Endothelial cell of umbilical vein (primary cell): ENCODE measurements around the gene HYI. TPM values are rescaled to one million over a fixed set of nuclear protein-coding genes. Genes with fewer than 3 reads are reported as not detected.

Experiments
- BruUV-seq: library from RNA; stranded (reverse); fragments of 400-500 nt; replicated peaks from 2 replicates; lab custom pipeline; 2021; lab: Mats Ljungman, UMichigan
- CTCF ChIA-PET: fragments of 300-600, 350-600 bp; sonication (Branson Sonifier 250); formaldehyde crosslinking; loops from one replicate; lab custom pipeline; 2021; ENCODE audit warnings: antibody characterized with exemption, inconsistent platforms; lab: Charles Lee
- POLR2A ChIA-PET: fragments of 300-600, 350-600 bp; sonication (Branson Sonifier 250); formaldehyde crosslinking; loops from one replicate; lab custom pipeline; 2021; ENCODE audit warnings: antibody characterized with exemption, inconsistent platforms; lab: Charles Lee
- DNase-seq: peaks from one replicate; pipeline ENCODE4 v3.0.0-alpha.2; 2011; ENCODE audit warnings: low read depth, low spot score
- FAIRE-seq: peaks from 2 replicates; lab custom pipeline; 2011; peaks lifted over from hg19 to GRCh38; lab: Jason Lieb, UNC
- H2AFZ ChIP-seq: 2 replicates; pipeline ENCODE4 v1.6.0; 2012; ENCODE audit warnings: low read depth, low read length, control low read depth, inconsistent platforms
- H3K27ac ChIP-seq: 2 replicates; pipeline ENCODE4 v1.5.1; 2011; ENCODE audit warnings: low read depth, mild to moderate bottlenecking, control low read depth, low read length, moderate library complexity; ENCODE audit not compliant: insufficient read depth
- H3K27me3 ChIP-seq, 2 experiments: 2 replicates each; pipeline versions ENCODE4 v1.6.0 to v1.6.1; 2011; ENCODE audit warnings: low read length in 2 of 2, mixed read lengths in 1 of 2; ENCODE audit not compliant: control insufficient read depth in 2 of 2, insufficient read depth in 2 of 2
- H3K36me3 ChIP-seq, 2 experiments: 2 replicates in 1 of 2; 3 replicates in 1 of 2; pipeline ENCODE4 v1.5.1; 2011; ENCODE audit warnings: low read length in 2 of 2, mild to moderate bottlenecking in 1 of 2, moderate library complexity in 1 of 2; ENCODE audit not compliant: control insufficient read depth in 2 of 2, insufficient read depth in 2 of 2; ENCODE audit errors: extremely low read depth in 1 of 2
- H3K4me1 ChIP-seq: 3 replicates; pipeline ENCODE4 v1.5.1; 2011; ENCODE audit warnings: mild to moderate bottlenecking, low read length; ENCODE audit not compliant: control insufficient read depth, insufficient read depth; ENCODE audit errors: extremely low read depth
- H3K4me2 ChIP-seq: 2 replicates; pipeline ENCODE4 v1.6.1; 2011; ENCODE audit warnings: low read length, control low read depth, mixed read lengths; ENCODE audit not compliant: insufficient read depth
- H3K4me3 ChIP-seq, 3 experiments: fragments of 200-600 bp in 1 of 3; sonication (generic), shearing (Covaris generic) in 1 of 3; replicated peaks in 1 of 3; 2 replicates each; pipeline ENCODE4 v1.5.1; 2011 to 2016; ENCODE audit warnings: control low read depth in 3 of 3, low read length in 3 of 3, mild to moderate bottlenecking in 2 of 3, inconsistent platforms in 1 of 3, low read depth in 1 of 3, moderate library complexity in 1 of 3; ENCODE audit not compliant: insufficient read depth in 1 of 3
- H3K79me2 ChIP-seq: 2 replicates; pipeline ENCODE4 v1.6.0; 2012; ENCODE audit warnings: low read length, inconsistent platforms; ENCODE audit not compliant: control insufficient read depth, insufficient read depth
- H3K9ac ChIP-seq: replicated peaks from 2 replicates; pipeline ENCODE3; 2011; ENCODE audit warnings: low read length, control low read depth; ENCODE audit not compliant: insufficient read depth; ENCODE audit errors: extremely low read depth
- H3K9me1 ChIP-seq: replicated peaks from 3 replicates; pipeline ENCODE4 v1.6.0; 2011; ENCODE audit warnings: mild to moderate bottlenecking, low read length; ENCODE audit not compliant: control insufficient read depth, insufficient read depth; ENCODE audit errors: extremely low read depth
- H3K9me3 ChIP-seq: replicated peaks from 2 replicates; pipeline ENCODE4 v1.5.1; 2012; ENCODE audit warnings: low read length, inconsistent platforms; ENCODE audit not compliant: control insufficient read depth, insufficient read depth
- H4K20me1 ChIP-seq: replicated peaks from 2 replicates; pipeline ENCODE3; 2011; ENCODE audit warnings: mild to moderate bottlenecking, low read length; ENCODE audit not compliant: control insufficient read depth, insufficient read depth; ENCODE audit errors: extremely low read depth
- CTCF ChIP-seq, 2 donors: IDR thresholded peaks; 1 replicate in 1 of 2; 2 replicates in 1 of 2; pipeline ENCODE4 v1.5.1; 2011; ENCODE audit warnings: low read length in 2 of 2, mild to moderate bottlenecking in 2 of 2, moderate library complexity in 2 of 2, control low read depth in 1 of 2, inconsistent platforms in 1 of 2, low read depth in 1 of 2; ENCODE audit not compliant: insufficient read depth in 1 of 2; ENCODE audit errors: extremely low read depth in 1 of 2
- EZH2 ChIP-seq: IDR thresholded peaks from 2 replicates; pipeline ENCODE4 v1.6.1; 2012; ENCODE audit warnings: borderline replicate concordance, low read depth, mild to moderate bottlenecking, moderate library complexity, low read length, inconsistent platforms; ENCODE audit not compliant: severe bottlenecking
- FOS ChIP-seq: IDR thresholded peaks from 2 replicates; pipeline ENCODE4 v1.6.1; 2011; ENCODE audit warnings: mild to moderate bottlenecking, low read length, moderate library complexity, borderline replicate concordance; ENCODE audit not compliant: insufficient read depth
- GATA2 ChIP-seq: IDR thresholded peaks from 2 replicates; pipeline ENCODE4 v1.7.0; 2011; ENCODE audit warnings: low read depth, mild to moderate bottlenecking, moderate library complexity, mixed read lengths, low read length; ENCODE audit not compliant: insufficient read length, insufficient read depth
- JUN ChIP-seq: IDR thresholded peaks from 2 replicates; pipeline ENCODE4 v1.6.1; 2011; ENCODE audit warnings: borderline replicate concordance, low read depth; ENCODE audit not compliant: insufficient read length, insufficient read depth
- MAX ChIP-seq: IDR thresholded peaks from 2 replicates; pipeline ENCODE4 v1.6.1; 2011; ENCODE audit not compliant: insufficient read depth, insufficient read length
- MYC ChIP-seq: IDR thresholded peaks from one replicate; pipeline ENCODE4 v1.6.1; 2011; ENCODE audit warnings: mild to moderate bottlenecking, low read depth, low read length
- POLR2A ChIP-seq: IDR thresholded peaks from 2 replicates; pipeline ENCODE4 v1.6.1; 2012; ENCODE audit warnings: low read depth, mild to moderate bottlenecking, control low read depth, low read length
- POLR2AphosphoS5 ChIP-seq: IDR thresholded peaks from 2 replicates; pipeline ENCODE4 v1.6.1; 2012; ENCODE audit warnings: low read depth, mild to moderate bottlenecking, control low read depth, low read length, moderate library complexity; ENCODE audit not compliant: insufficient read depth
- dilution Hi-C: fragments of 300-500 bp; cut with MboI; formaldehyde crosslinking; loops from one replicate; pipeline ENCODE4 v1.15.0; 2019; ENCODE audit warnings: low sequenced_read_pairs; ENCODE audit not compliant: extremely low pct_ligation_motif_present
- intact Hi-C: fragments of 100-400 bp; cut with micrococcal nuclease; formaldehyde crosslinking; loops from one replicate; pipeline ENCODE4 v1.10.0; 2022
- polyA plus RNA-seq, 4 experiments: library from polyadenylated mRNA; depleted of rRNA in 3 of 4; stranded (reverse) in 3 of 4; unstranded in 1 of 4; fragments of >200 nt; gene quantifications; 2 replicates each; pipeline versions ENCODE4 v1.2.1 to v1.2.3, GENCODE V29; 2011 to 2012; ENCODE audit warnings: missing spikeins in 1 of 4
- total RNA-seq: library from RNA; stranded (reverse); gene quantifications from 2 replicates; pipeline ENCODE4 v1.2.3, GENCODE V29; 2021

HYI gene
- total and polyA plus RNA-seq, 2 donors (not counting 3 experiments of a cell fraction or from before 2014, with no cell fraction given) = 324 to 342 TPM

- no peaks in the 10 kb centered on the region for H3K27me3 ChIP-seq
- no peaks in the 10 kb centered on the region for H3K9me3 ChIP-seq
- no peak for DNase-seq
- ChIA-PET POLR2A (no interaction called here), CTCF (interaction anchor here (1.9 kb wide), 1 partner anchor 11 kb away, joined by 5 read pairs; no protein-coding TSS in a partner anchor)
- H3K79me2 ChIP-seq = no peaks in the 10 kb centered on the region
- no peak overlapping the region for H3K4me3 ChIP-seq
- H3K9ac ChIP-seq = no peak overlapping the region
- peak overlapping the region; percentile 17 for H2AFZ ChIP-seq
- dilution Hi-C loops (no loop called here), intact Hi-C loops (no loop called here)
- H3K9me1 ChIP-seq = no peaks in the 10 kb centered on the region
- no peaks in the 10 kb centered on the region for H3K36me3 ChIP-seq
- no peak overlapping the region for H3K4me2 ChIP-seq
- no peak overlapping the region for H3K27ac ChIP-seq
- H4K20me1 ChIP-seq = no peaks in the 10 kb centered on the region
- no peak for TF ChIP-seq POLR2AphosphoS5
- no peak for TF ChIP-seq MYC
- no peak for TF ChIP-seq MAX
- no peak for TF ChIP-seq FOS
- TF ChIP-seq CTCF (IDR thresholded peaks at IDR 0.05; ENCODE audit: extremely low read depth in 1 of 2, insufficient read depth in 1 of 2, low read depth in 1 of 2, low read length in 2 of 2) = no peak
- TF ChIP-seq EZH2 = no peak
- TF ChIP-seq JUN = no peak
- TF ChIP-seq POLR2A = no peak
- TF ChIP-seq GATA2 = no peak
- no peak for FAIRE-seq
- peaks cover 13% of the 10 kb centered on the region for H3K4me1 ChIP-seq
- no TSS peak for BruUV-seq
These were observed 11.9 kb upstream of the HYI start for GRCh38 chr1:43465505-43466067.
